Fibroblast of mammary gland (primary cell): ENCODE results near the gene CXCL8.

ENCODE experiments used
- DNase-seq: peaks from one replicate; pipeline ENCODE4 v3.0.0-alpha.2; 2010; ENCODE audit warnings: low read depth
- H3K4me3 ChIP-seq: 2 replicates; pipeline ENCODE4 v1.5.1; 2011; ENCODE audit warnings: low read depth, mild to moderate bottlenecking, low read length, moderate library complexity; ENCODE audit not compliant: control insufficient read depth
- CTCF ChIP-seq: conservative IDR thresholded peaks from 2 replicates; pipeline ENCODE4 v1.5.1; 2011; ENCODE audit warnings: low read depth, low read length, inconsistent platforms; ENCODE audit not compliant: control insufficient read depth, insufficient read depth

CXCL8 gene

GRCh38 chr4:73776321-73776729 lies 36.0 kb downstream of the CXCL8 start:
- peak; percentile 98 for DNase-seq
- no peak overlapping the region for H3K4me3 ChIP-seq
- TF ChIP-seq CTCF = no peak

GRCh38 chr4:73777612-73778011 lies 37.2 kb downstream of the CXCL8 start:
- peak; percentile 81 for DNase-seq

GRCh38 chr4:73780243-73780642 lies 39.9 kb downstream of the CXCL8 start:
- H3K4me3 ChIP-seq = no peak overlapping the region
- no peak for DNase-seq
- no peak for TF ChIP-seq CTCF

More at GRCh38 chr4:73777612-73778011, 37.2 kb downstream of the CXCL8 start:
- no peak overlapping the region for H3K4me3 ChIP-seq
- TF ChIP-seq CTCF = no peak

- no peak for TF ChIP-seq CTCF
- DNase-seq = no peak
- no peak overlapping the region for H3K4me3 ChIP-seq
Observed at GRCh38 chr4:73780834-73781233, 40.5 kb downstream of the CXCL8 start.

GRCh38 chr4:73788411-73788810 lies 48.0 kb downstream of the CXCL8 start:
- DNase-seq = no peak
- H3K4me3 ChIP-seq = no peak overlapping the region
- TF ChIP-seq CTCF = no peak
